Middle frontal gyrus (tissue), 1 donor: ENCODE measurements around the gene IFNGR2.
"Not testable (repeated sequence)": the region's sequence is repeated elsewhere in the genome, so short reads cannot be mapped to it uniquely, and the experiment has no call there.

Experiments
- DNase-seq: peaks from one replicate; pipeline ENCODE4 v3.0.0-alpha.2; 2015; ENCODE audit warnings: low spot score; ENCODE audit errors: extremely low spot score

Gene IFNGR2

DNA sequence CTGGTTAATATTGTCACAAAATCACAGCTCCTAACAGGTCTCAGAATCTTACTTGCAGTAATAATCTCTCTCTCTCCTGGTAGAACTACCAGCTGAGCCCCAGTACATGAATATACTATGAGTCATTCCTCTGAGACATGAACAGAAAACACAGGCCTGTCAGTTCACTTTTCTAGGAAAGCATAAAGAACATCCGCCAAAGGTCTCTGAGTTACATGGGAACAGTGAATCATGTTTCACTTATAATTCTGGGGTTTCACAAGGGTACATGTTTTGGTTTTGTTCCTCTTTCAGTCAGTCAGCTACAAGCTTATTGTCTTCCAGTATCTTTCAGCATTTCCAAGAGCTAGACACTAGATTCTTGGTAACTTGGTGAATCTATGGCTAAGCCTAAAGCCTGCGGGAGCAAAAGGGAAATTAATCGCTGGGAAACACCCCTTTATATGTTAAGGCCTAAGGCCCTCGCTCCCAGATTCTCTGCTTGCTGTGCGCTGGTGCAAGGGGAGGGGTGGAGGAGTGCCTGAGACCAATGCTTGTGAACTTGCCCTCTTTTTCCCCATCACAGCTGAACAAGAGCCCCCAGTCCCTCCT, 31.7 kb downstream of the IFNGR2 start:
- no peak for DNase-seq

- DNase-seq: no peak
Measured at GRCh38 chr21:33437140-33437539, 33.9 kb downstream of the IFNGR2 start.

- no peak for DNase-seq
Measured at GRCh38 chr21:33441489-33442477, 38.6 kb downstream of the IFNGR2 start.

DNA sequence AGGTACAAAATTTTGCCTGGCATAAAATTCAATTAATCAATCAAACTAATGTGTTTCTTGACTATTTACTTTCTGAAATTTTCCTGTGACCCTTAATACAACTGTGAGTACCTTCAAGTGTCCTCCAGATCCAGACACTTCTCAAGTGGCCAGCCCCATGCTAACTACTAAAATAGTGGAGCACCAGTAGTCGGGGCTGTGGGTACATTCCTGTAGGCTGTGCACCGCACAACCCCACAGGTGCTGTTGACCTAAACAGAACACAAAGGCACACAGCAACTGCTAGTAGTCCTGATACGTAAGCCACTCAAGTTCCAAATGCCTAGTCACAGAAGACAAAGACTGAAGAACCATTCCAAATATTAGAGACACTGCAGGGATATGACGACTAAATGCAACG, 40.0 kb downstream of the IFNGR2 start:
- DNase-seq: no peak

- DNase-seq: no peak
Measured at GRCh38 chr21:33444499-33444898, 41.3 kb downstream of the IFNGR2 start.

GRCh38 chr21:33446620-33447019, 43.4 kb downstream of the IFNGR2 start:
- not testable (repeated sequence) for DNase-seq

GRCh38 chr21:33449616-33450015, 46.4 kb downstream of the IFNGR2 start:
- DNase-seq: no peak

GRCh38 chr21:33451634-33452071, 48.4 kb downstream of the IFNGR2 start:
- no peak for DNase-seq

GRCh38 chr21:33452362-33452761, 49.1 kb downstream of the IFNGR2 start:
- DNase-seq: no peak

DNA sequence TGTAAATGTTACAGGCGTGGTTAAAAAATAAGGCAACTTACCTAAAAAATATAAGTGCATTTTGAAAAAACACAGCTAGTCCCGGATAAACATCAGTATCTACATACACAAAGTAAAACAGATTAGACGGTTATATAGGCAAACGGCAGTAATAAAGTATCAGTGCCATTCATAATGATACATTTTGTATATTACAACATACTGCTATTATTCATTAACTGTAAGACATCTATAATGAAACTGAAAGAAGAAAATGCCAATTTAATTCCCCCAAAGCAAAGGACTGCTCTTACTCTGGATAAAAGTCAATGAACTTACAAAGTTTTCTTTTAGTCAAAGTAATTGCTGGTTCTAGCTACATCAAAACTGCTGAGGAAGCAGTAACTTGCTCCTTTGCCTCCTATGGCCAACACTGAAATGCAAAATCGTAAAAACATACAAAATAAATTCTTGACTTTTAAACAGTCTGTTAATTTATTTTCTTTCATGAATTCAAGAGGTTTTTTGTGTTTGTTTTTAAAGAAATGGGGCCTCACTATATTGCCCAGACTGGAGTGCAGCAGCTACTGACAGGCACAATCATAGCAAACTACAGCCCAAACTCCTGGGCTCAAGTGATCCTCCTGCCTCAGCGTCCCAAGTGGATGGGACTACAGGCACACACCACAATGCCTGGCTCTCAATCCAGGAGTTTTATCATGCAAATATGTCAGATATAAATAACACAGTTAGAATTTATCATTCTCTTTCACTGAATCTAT, 52.7 kb downstream of the IFNGR2 start:
- no peak for DNase-seq

DNA sequence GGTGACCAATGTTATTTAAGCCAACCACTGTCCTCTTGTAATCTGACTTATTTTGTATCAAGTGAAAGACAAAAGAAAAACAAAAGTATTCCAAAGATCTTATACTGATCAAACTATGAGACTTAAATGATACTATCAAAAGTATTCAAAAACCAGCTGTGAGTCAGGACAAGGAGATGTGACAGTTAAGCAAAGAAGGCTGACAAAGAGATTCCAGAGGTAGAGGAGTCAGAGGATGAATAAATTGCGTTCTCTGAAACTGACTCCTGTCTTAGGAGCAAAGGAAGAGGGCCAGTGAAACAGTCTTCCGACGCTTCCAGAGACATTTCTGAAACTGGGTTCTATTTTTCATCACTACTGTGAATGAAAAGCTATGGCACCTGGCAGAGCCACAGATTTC, 55.6 kb downstream of the IFNGR2 start:
- no peak for DNase-seq

DNA sequence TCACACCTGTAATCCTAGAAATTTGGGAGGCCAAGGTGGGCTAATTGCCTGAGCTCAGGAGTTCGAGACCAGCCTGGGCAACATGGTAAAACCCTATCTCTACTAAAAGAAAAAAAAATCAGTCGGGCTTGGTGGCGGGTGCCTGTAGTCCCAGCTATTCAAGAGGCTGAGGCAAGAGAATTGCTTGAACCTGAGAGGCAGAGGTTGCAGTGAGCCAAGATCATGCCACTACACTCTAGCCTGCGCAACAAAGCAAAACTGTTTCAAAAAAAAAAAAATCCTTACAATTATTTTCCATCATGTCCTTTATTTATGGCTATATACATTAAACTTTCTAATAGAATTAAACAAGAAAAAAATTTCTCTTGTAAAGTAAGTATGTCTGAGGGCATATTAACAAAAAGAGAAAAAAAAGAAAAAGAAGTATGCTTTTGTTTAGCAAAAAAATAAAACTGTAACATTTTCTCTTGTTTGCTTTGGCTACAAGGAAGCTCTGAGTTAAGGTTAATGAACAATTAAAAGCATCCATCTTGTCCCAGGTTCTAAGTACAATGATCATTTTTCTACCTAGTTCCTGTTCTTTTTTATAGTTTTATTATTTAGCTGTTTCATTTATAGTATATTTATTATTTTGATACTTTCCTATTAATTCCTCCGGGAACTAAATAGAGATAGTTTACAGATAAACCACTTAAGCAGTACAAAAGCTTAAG, 58.5 kb downstream of the IFNGR2 start:
- DNase-seq: no peak

DNA sequence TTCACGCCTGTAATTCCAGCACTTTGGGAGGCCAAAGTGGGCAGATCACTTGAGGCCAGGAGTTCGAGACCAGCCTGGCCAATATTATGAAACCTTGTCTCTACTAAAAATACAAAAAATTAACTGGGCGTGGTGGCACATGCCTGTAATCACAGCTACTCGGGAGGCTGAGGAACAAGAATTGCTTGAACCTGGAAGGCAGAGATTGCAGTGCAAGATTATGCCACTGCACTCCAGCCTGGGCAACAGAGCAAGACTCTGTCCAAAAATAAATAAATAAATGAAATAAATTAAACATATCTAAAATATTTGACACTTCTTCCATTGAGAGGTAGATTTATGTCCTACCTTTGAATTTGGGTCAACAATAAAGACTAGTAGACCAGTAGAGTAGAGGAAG, 66.0 kb downstream of the IFNGR2 start:
- DNase-seq: not testable (repeated sequence)

- no peak for DNase-seq
Measured at GRCh38 chr21:33470701-33471100, 67.5 kb downstream of the IFNGR2 start.

GRCh38 chr21:33473344-33473743, 70.1 kb downstream of the IFNGR2 start:
- DNase-seq: no peak

GRCh38 chr21:33477066-33477465, 73.9 kb downstream of the IFNGR2 start:
- DNase-seq: no peak

DNA sequence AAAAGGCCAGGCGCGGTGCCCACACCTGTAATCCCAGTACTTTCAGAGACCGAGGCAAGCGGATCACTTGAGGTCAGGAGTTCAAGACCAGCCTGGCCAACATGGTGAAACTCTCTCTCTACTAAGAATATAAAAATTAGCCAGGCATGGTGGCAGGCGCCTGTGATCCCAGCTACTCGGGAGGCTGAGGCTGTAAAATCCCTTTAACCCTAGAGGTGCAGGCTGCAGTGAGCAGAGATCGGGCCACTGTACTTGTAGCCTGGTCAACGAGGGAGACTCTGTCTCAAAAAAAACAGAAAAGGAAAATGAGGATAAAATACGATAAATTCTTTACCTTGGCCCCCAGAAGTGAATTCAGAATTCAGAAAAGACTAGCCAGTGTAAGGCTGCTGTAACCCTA, 75.0 kb downstream of the IFNGR2 start:
- no peak for DNase-seq

DNA sequence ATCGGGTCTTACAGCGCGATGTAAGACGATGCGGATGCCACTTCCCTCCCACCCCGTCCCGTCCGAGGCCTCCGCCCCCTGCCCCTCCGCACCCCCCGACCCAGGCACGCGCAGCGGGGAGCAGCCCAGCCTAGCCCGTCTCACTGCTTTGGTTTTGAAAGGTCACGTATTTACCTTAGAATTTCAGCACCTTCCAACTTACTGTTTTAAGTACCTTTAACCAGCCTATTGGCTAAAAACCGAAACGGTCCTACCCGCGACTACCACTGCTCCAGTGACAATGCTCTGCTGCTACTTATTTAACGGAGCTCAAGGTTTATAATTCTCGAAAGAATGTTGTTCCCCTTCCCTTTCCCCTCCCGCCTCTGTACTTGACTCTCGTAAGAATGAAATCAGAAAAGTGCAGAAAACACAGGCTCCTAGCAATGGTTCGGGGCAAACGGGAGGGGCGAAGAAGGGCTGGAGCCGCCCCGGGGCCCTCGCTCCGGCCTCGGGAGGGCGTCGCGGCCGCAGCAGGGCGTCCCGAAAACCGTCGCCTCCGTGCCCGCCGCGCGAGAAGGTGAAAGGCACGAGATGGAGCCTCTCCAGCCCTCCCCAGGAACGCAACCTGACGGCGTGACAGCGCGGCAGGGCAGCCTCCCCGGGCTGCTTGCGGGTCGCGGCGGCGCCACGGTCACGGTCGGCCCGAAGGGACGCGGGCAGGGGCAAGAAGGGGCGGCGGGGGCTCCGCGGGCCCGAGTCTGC, 75.9 kb downstream of the IFNGR2 start:
- no peak for DNase-seq

DNA sequence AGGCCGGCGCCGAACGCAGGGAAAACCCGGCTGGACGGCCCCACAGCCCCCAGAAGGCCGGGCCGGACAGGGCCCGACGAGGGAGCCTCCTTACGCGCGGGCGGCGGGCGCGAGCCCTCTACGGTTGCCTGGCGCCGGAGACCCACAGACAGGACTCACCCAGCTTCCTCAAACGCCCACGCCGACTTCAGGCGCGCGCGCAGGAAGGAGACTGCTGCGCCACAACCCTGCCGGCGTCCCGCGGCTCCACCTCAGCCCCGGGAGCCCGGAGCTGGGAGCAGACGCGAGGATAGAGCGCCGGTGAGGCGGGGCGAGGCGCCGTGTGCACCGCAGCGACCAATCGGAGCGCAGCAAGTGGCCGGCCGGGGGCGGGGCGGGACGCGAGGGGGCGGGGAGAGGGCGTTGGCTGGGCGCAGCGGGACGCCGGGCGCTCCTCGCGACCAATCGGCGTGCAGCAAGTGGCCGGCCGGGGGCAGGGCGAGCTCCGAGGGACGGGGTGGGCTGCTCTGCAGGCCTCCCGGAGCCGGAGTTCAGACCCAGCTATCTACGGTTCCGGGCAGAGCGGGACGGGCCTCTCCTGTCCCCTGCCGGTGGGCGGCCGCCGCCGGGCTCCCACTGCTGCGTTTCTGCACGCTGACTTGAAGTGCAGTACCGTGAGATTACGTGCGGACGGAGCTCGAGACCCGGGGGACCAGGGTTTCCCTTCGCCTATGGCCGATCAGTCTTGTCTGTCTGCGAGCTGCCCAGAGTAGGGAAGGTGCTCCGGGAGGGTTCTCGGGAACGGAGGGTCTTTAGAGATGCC, 76.7 kb downstream of the IFNGR2 start, which contains the start of gene TMEM50B:
Gene TMEM50B, minus strand, starts transcription at position 296 of the 802 bp plus-strand sequence. CDS start 11,089 bp downstream, outside the sequence.
- DNase-seq: peak; percentile 91
